CD4-positive, alpha-beta T cell treated with Interleukin-2 at 100 ng/mL for 4 hours (primary cell): Measurements from ENCODE around the gene DCLK3.
A peak's percentile ranks its signal among the peaks of the same experiment; 100 is the strongest.

ENCODE experiments used
- DNase-seq: peaks from one replicate; pipeline ENCODE4 v3.0.0-alpha.2; 2020; ENCODE audit warnings: low spot score

The DCLK3 gene, protein sequence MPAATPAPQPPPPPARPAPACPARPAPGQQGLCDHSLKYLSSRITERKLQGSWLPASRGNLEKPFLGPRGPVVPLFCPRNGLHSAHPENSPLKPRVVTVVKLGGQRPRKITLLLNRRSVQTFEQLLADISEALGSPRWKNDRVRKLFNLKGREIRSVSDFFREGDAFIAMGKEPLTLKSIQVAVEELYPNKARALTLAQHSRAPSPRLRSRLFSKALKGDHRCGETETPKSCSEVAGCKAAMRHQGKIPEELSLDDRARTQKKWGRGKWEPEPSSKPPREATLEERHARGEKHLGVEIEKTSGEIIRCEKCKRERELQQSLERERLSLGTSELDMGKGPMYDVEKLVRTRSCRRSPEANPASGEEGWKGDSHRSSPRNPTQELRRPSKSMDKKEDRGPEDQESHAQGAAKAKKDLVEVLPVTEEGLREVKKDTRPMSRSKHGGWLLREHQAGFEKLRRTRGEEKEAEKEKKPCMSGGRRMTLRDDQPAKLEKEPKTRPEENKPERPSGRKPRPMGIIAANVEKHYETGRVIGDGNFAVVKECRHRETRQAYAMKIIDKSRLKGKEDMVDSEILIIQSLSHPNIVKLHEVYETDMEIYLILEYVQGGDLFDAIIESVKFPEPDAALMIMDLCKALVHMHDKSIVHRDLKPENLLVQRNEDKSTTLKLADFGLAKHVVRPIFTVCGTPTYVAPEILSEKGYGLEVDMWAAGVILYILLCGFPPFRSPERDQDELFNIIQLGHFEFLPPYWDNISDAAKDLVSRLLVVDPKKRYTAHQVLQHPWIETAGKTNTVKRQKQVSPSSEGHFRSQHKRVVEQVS

DNA sequence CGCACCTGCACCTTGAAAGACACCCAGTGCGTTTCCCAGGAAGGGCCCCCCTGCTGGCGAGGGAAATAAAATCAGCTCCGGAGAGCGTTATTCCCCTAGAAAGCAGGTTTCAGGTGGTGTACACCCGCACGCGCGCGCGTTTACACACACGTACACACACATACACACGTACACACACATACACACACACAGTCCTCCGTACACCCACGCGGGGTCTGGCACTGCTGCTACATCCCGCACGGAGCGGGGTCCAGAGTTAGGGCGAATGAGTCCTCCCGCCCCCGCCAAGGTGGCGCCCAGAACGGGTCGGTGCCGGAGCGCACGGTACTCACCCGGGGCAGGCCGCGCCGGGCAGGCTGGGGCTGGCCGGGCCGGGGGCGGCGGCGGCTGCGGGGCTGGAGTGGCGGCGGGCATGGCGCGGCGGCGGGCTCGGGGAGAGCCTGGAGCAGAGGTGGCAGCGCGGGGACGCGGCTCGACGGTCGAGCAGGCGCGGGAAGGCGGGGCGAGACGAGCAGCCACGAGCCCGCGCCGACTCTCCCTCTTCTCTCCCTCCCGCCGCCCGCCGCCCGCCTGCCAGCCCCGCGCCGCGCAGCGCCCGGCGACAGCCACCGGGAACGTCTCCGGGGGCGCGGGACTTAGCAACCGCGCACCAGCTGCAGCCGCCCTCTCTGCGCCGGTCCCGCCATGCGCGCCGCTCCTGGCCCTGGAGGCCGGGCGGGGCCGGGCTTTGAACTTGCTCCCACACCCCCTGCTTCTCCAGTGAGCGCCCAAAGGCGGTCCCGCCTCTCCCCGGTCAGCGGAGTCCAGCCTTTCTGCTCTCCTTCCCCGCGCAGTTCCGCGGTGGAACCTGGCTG is at the start of gene DCLK3:
DCLK3 (minus strand) TSS at position 704 of the 854 bp plus-strand sequence; CDS start at position 414, 290 bp downstream.
- DNase-seq = no peak

DNA sequence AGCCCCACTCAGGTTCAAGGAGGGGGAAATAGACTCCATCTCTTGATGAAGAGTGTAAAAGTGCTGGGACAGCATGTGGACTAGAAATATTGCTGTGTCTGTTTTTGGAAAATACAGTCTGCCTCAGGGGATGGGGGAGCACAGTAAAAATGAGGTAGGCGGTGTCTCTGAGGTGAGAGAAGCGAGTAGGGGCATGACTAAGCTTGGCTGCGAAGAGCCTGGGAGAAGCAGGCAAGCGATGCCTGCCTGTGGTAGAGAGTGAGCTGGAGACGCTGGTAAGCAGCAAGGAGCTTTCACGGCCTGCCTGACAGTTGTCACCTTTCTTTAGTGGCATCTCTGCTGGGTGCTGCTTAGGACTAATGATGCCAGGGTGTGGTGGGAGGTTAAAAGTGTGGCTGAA is 49.0 kb upstream of the DCLK3 start:
- DNase-seq = no peak

DNA sequence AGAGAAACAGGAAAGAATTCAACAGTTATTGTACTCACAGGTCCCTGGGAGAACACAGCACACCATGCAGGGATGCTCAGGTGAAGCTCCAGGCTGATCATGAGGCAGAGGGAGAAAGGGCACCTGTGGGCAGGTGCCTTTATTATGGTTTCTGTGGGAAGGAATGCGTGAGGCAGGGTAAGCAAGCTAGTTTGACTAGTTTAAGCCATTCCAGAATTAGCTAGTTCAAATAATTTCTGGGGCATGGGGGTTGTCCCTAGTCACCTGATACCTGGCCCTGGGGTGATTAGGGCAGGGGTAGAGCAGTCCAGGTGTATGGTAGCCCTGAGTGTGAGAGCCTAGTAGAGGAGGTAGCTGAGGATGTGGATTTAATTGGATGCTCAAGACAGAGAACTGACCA is 47.9 kb upstream of the DCLK3 start:
- DNase-seq = no peak

DNA sequence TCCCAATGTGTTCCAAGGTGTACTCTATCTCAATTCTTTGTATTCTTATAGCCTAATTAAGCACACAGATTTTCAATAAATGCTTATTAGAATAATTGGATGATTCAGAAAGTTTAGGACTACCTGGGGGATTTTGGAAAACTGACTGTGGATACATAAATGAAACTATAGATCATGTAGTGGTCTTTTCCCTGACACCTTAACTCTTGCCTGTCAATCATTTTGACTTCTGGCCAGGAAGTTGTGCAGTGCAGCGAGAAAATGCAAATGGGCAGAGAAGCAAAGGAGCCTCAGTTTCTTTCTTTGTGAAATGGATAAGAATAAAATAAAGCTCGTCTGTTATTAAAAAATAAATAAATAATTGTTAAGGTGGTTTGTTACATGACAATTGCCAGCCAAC is 47.4 kb upstream of the DCLK3 start:
- DNase-seq = no peak

DNA sequence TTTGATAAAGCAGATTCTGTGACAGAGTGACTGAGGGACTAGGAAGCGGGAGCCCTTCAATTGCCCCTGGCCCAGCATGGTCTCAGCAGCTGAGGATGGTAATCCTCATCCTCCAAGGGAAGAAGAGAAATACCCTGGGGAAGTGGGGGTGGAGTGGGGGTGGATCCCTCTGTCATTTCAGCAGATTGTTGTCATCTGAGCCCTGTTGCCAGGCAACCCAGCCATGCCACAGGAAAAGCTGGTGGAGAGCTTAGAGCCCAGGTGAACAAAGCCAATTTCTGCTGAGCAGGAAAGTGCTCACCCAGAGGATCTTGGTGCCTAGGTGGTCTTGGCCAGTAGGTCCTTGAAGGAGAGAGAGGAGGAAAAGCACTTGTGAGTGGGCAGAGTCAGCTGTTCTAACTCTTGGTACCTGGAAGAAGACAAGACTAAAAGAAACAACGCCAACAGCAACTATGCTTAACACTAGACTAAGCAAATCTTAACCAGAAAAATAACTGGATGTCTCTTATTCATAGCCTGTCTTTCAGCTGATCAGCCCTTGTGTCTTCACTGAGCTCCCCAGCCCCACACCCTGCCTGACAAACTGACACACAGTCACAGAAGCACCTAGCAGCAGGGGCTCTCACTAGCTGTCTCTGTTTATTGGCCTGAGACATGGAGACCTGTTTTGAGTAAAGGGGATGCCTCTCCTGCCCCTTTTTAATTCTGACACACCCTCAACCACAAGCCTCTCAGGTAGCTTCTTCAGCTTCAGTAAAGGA is 40.1 kb upstream of the DCLK3 start:
- no peak for DNase-seq

DNA sequence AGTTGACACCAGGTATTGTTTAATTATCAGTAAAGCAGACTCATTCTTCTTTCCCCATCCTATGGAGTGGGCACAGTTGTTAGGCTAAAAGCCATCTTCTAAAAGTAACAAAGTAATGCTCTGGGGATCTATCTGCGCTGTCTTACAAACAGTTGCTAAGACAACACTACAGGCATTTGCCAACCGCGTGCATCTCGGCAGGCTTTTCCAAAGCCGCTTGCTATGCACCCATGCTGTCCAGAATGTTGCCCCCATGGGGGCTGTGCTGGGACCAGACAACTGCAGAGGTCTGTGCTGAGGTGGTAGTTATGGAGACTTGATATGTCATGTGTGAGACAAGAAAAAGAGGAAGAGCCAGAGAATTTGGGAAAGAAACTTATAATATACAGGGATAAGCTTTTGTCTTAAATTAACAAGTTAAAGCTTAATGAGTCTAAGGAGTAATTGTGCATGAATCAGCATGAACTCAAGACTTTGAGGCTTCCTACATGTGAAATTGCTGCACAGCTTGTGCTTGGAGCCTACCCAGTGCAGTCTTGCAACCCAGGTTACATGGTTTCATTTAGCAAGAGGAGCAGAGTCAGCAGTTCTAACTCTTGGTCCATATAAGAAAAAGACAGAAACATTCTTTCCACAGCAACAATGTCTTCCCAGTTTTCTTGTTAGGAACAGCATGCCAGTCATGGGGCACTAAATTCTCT is 38.9 kb upstream of the DCLK3 start:
- DNase-seq = no peak

DNA sequence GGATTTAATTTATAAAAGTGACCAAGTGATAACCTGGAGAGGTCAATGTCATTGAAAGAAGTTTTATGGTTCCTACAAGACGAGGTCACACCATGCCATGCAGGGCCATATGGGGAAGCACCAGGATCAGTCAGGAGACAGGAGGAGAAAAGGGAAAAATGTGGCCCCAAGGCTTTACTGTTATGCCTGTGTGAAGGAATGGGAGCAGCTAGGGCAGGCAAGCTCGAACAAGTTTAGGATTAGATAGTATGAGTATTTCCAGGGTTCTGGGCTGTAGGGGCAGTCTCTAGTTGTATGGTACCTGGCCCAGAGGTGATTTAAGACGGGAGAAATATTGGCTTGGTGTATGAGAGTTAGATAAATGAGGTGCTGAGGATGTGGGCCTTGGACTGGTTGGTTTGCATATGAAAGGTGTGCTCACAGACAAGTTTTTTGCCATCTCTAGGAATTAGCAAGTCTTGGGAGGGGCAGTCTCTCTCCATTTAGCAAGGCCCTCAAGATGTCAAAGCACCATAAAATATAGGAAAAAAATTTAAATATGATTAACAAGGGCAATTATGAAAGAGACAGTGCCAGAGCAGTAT is 36.3 kb upstream of the DCLK3 start:
- no peak for DNase-seq

DNA sequence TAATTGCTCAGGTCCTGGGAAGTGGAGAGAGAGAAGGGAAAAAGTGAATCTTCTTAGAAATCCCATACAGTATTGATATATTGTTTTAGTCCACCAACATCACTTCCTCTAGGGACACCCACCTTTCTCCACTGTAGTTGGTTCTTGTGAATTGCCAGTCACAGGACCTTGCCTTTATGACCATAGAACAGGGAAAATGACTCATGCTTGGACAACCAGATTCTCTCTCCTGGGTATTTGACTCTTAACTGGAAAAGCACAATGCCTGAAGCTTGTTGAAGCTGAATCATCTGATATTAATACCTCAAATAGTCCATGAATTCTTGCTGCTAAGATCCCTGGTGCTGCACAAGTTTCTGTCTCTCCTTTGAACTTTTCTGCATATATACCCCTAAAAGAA is 32.5 kb upstream of the DCLK3 start:
- DNase-seq = no peak

DNA sequence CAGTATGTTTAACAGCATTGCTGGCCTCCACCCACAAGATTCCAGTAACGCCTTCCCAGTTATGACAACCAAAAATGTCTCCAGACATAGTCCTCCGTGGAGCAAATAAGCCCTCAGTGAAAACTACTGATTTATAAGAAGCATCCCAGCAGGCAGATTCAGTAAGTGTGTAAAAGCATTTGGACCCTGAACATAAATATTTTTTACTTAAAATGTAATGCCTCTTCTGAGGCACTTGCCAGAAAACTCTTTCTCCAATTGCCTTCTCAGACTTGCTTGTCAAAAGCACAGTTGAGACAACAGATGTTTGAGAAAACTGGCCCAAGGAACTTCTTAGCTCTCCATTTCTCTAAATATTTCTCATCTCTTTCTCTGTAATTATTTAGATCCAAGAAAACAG is 31.8 kb upstream of the DCLK3 start:
- DNase-seq = no peak

DNA sequence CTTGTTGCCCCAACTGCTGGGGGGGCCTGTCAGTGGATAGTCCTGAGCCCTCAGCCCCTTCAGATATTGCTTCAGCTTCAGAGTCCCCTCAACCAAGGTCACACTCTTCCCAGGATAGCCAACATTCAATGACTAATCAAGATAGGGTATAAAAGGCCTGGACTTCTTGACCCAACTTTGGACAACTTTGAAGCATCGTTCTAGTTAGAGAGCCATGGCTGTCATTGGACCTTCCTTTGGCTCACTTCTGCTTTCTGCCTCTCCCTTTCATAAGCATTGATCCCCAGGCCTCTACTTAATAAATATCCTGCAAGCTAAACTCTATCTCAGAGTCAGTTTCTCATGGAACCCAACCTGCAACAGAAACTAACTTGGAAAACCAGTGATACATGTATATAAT is 31.3 kb upstream of the DCLK3 start:
- no peak for DNase-seq

DNA sequence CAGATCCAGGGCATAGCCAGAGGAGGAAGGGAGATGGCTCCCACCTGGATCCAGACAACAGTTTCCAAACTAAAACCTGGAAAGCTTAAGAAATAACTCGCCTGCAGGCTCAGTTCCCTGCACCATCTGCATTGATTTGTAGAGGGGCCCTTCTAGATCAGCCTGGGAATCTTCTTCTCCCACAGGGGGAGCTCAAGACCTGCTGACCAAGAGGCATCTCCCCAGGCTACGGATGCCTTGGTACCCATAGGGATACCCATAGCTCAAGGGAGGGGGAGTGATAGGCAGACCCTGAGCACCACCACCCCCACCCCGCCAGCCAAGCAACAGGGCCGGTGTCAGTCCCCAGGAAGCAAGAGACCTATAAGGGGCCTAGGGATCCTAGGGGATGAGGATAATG is 28.0 kb upstream of the DCLK3 start:
- DNase-seq = peak; percentile 4

DNA sequence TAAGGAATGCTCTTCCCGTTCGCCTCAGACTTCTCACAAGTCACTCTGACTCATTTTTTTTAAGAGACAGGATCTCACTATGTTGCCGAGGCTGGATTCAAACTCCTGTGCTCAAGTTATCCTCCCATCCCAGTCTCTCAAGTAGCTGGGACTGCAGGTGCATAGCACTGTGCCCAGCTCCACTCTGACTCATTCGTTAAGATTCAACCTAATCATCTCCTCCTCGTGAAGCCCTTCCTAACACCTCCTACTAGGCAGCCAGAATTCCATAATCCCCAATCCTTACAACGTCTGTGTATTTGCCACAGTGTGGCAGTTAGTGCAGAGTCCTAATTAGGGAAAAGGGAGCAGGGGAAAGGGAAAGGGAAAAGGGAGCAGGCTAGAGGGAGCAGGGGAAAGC is 26.4 kb upstream of the DCLK3 start:
- DNase-seq = no peak

DNA sequence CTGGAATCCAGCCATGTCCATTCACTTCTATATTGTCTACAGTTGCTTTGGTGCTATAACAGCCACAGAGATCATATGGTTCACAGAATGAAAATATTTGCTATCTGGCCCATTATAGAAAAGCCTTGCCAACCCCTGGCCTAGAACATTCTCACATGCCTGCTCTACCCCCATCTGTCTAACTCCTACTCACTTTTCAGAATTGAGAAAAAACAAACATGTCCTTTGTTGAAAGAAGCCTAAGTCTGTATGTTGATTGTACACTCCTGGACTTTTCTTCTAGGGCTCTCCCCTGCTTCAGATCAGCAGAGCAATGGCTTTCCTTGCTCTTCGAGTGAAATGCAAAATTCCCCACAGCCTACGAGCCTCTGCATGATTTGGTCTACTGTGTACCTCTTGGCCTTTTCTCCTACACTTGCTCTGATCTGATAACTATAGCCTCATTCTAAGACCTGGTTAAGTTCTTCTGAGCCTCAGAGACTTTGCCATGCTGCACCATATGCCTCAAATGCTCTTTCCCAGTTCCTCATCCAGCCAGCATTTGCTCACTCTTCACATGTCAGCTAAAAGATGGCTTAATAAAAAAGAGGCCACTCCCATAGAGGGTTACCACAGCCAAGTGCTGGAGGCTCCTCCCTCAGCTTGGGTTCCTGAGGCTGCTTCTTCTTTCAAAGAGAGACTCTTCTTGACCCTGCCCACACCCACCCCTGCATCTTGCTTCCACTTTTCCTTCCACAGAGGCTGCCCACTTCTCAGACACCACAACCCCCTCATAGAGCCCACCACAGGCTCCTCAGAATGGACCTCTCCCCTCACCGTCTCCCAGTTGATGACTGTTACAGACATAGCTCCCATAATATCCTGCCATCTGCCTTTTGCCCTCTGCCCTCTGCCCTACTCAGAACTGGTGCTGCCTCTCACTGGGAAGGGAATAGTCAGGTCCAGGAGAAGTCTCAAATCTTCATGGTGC is 22.9 kb upstream of the DCLK3 start:
- peak; percentile 1 for DNase-seq

DNA sequence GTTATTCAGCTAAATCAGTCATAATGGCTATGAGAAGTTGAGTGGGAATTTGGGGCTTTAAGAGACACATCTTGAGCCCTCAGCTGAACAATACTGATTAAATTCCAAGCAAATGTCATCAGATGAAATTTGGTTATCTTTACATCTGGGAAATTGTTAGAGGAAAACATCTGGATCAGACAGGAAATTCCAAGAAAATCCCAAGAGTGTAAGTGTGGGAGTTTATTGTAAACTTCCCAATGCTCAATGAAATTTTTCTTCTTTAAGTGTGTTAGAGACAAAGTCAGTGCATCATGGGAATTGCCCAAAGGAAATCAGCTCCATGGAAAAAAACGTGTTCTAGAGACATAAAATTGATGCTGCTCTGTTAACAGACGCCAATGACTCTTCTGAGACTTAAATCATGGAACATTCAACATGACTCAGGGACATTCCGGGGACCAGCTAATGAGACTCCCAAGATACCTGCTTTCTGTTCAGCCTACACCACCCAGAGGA is 19.8 kb upstream of the DCLK3 start:
- DNase-seq = no peak

DNA sequence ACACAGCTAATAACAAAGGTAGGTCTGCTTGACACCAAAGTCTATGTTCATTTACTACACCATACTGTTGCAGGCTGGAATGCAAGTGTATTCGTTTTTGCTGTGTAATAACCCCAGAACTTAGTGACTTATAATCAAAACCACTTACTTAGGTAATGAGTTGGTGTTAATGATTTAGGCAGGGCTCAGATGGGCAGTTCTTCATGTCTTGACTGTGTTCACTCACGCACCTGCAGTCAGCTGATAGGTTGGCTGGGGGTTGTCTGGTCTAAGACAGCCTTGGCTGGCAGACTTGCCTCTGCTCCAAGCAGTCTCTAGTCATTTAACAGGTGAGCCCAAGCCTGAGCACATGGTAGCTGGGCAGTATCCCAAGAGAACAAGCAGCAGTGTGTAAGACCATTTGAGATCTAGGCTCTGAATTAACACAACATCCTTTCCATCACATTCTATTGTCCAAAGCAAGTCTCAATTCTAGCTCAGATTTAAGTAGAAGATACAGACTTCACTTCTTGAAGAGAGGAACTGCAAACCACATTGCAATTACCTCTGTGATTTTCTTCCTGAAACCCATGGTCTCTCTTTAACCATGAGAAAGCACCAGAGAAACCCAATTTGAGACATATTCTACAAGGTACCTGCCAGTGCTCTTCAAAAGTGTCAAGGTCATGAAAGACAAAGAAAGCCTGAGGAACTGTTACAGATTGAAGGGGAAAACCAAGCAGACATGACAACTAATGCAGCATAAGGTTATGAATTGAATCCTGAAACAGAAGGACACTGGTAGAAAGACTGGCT is 13.3 kb upstream of the DCLK3 start:
- no peak for DNase-seq

DNA sequence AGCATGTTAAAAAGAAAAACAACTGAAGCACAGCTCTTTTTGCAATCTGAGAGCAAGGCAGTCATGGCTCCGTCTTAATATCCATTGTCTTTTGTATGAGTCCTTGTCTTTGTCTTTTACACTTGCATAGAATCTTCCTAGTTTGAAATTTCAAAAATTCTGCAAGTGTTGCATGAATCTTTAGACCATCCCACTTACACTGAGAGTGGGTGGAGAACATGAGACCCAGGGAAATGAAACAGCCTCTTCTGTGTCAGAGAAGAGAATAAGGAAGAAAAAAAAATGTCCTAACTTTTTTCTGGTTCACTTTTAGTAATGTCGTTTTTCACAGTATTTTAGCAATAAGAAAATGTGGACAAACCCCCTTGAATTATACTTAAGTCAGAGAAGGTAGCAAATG is 12.1 kb upstream of the DCLK3 start:
- DNase-seq = no peak

DNA sequence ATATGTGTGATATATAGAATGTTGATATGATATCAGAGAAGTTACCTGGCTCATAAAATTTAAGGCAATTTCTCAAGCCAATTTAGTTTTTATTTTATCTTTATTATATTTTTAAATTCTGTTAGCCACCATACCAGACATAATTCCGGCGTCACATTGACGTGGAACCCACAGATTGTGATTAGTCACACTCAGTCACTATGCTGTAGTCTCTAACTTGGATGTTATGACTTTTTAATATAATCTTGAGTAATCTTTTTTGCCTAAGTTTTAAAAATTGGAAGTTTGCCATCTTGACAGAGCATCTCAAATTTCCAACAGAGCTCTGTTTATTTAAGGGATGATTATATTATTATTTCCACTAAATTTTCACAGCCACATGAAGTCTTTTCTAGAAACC is 9.7 kb upstream of the DCLK3 start:
- DNase-seq = no peak

DNA sequence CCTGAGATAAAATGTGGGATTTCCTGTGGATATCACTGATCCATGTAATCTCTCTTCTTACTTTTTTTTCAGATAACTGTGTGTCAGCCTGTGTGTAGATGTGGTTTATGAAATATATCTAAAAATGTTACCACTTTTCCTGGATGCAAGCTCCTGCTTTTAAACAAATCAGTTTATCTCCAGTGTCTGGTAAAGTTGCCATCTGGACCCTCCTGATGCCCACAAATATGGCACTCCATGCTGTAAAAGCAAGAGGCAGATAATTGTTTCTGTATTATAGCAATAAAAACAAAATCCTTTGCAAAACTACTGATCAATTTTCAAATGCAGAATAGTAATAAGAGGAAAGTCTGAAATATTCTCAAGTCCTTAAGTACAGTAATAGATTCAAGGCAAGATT is 7.6 kb upstream of the DCLK3 start:
- DNase-seq = no peak

DNA sequence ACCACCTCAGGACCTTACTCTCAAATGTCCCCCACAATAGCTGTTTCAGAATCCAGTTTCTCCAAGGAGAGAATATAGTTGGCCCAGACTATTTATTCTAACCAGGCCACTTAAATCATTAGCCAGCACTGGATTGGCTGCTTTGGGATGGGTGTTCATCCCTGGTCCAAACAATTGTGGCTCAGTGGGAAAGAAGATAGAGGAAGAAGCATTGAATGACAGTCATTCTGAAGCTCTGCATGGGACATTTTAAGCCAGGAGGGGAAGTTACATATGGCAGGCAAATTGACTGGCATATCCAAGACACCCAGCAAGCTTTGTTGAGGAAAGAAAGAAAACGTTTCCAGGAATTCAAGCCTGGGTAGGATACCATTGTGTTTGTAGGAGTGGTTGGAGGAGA is 5.6 kb upstream of the DCLK3 start:
- DNase-seq = no peak
